GM18858 (cell line): ENCODE data around the gene PELI2.

ENCODE experiments used
- ATAC-seq: cut with Tn5 transposase; IDR thresholded peaks from one replicate; pipeline ENCODE4 v1.9.1; 2021; ENCODE audit not compliant: unreplicated experiment

PELI2 gene

GRCh38 chr14:56199095-56199981 is 81.1 kb downstream of the PELI2 start:
- no peak for ATAC-seq

DNA sequence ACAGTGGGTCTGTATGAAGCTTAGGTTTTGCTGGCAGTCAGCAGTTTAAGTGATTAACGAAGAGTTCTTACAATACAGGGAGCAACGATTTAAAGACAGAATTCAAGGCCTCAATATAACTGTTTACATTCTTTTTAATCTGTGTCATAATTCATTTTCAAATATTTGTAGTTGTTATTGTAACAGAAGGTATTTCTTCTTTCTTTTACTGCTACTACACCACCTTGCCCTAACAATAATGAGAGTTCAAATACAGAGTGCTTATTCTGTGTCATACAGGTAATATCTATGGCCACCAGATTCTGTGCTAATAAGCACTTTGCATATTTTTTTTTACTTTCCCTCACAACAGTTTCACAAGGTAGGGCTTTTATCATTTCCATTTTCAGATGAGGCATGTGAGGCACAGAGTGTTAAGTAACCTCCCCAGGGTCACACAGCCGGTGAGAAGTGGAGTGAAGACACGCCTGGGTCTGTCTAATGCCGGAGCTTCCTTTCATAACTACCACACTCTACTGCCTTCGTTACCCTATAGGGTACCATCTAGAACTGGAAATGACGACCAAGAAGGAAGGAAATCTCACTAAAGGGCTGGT is 81.9 kb downstream of the PELI2 start:
- ATAC-seq, result peak; percentile 52

DNA sequence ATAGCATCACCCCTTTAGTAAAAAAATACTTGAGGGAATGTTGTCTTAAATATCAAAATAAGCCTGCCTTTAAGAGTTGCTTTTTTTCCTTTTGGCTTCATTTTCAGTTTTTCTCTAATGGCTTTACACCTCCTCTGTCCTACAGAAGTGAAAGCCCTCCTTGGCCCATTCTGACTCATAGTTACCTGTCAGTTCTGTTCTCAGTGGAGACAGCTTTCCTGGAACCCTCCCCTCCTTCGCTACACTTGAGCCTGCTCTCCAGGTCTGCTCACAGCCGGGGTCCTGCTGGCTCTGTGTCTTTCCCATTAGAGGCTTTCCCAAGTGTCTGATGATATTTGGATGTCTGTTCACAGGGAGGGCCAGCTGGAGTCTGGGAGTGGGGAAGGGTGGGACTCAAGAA is 84.0 kb downstream of the PELI2 start:
- ATAC-seq, result peak; percentile 54

DNA sequence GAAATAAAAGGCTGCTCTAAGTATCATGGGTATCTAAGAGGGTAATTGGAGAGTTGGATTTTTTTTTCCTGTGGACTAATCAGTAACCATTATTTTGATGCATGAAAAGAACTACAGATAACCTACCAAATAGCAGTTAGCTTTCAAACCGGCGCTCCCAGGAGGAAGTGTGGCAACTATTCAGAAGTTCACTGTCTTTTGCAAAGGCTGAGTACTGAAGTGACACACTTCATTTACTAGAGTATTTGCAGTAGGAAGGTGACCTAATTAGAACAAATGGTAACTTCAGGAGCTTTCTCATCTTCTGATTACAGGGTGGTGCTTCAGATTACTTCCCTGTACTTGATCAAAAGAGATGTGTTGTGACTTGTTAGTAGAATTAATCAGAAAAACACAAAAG is 87.7 kb downstream of the PELI2 start:
- no peak for ATAC-seq

GRCh38 chr14:56206596-56206995 is 88.4 kb downstream of the PELI2 start:
- no peak for ATAC-seq

GRCh38 chr14:56207626-56208292 is 89.5 kb downstream of the PELI2 start:
- ATAC-seq, result no peak

- ATAC-seq, result no peak
These were observed 90.3 kb downstream of the PELI2 start for GRCh38 chr14:56208520-56208919.

DNA sequence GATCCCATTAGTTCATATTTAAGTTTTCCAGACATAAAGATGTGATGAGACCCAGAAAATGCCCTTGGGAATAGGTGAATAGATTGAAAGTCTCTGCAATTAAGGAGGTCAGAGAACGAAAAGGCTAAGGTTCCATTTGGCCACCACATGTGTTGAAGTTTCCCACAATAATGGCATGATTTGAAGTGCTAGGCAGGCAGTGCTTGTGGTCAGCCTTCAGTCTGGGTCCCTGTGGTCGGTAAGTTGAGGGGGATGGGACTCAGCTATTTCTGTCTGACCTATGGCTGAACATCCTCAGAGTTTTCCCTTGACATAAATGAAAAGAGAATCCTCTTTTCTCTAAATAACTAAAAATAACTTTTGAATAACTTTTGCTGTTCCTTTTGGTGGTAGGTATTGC is 92.4 kb downstream of the PELI2 start:
- no peak for ATAC-seq

- ATAC-seq, result no peak
These were observed 92.9 kb downstream of the PELI2 start for GRCh38 chr14:56211084-56211483.

GRCh38 chr14:56211844-56212243 is 93.6 kb downstream of the PELI2 start:
- no peak for ATAC-seq

DNA sequence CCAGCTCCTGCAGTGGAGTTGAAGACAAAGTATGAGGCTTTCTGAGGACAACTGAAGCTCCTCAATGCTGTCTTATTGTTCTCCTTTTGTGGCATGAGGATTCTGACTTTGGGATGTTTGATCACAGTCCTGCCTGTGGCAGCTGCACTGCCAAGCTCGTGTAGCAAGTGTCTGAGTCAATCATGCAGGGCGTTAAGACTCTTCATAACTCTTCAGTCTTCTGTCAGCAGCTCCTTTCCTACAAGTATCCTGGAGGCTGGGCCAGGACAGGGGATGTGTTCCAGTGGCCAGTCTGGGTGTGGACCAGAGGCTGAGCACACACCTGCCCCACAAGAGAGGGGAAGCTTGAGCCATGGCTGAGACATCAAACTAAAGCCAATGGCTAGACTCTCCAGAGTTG is 94.3 kb downstream of the PELI2 start:
- no peak for ATAC-seq

GRCh38 chr14:56213306-56213705 is 95.1 kb downstream of the PELI2 start:
- no peak for ATAC-seq

DNA sequence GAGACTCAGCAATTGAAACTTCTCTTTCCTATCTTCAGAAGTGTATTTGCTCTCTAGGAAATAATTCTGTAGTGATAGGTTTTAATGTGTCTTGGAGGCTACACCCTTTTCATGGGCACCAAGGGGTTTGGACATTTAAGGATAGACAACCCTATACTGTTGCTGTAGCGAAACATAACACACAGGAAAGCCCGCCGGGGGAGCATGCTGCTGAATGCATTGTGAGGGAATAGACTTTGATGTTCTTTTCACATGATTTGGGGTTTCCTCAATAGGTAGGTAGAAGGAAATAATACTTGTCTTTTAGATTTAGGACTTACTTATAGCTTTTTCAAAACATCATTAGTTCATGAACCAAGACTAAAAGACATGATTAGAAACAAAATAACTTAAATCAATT is 97.0 kb downstream of the PELI2 start:
- no peak for ATAC-seq

DNA sequence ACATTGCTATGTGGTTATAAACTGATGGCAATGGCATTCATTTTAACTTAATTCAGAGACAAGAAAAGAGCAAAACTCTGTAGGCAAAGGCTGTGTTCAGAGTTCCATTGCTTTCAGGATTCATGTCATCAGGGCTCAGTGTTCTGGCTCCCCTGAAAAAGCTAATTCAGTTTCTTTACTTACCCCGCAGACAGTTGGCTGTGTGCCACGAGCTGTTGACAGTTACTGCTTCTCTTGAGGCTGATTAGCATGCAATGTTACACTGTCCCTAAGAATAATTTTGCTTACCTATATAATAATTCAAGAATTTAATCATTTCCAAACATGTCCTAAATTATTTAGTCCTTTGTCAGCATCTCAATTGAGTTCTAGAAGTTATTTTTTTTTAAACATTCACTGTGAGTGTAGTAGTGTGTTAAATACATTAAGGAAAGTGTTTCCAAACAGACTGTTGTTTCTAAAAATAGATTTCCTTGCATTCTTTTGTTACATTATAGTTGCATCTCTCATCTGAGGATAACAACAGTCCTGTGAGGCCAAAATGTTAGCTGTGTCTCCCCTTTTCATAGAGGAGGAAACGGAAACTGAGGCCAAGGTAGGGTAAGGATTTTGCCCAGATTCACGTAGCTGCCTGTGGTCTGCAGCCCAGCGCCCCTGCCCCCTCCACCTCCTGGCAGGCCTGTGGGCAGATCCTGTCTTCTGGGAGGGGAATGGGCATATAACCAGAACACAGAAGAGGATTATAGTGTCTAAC is 98.6 kb downstream of the PELI2 start:
- ATAC-seq, result no peak

GRCh38 chr14:56217380-56218045 is 99.3 kb downstream of the PELI2 start:
- no peak for ATAC-seq

DNA sequence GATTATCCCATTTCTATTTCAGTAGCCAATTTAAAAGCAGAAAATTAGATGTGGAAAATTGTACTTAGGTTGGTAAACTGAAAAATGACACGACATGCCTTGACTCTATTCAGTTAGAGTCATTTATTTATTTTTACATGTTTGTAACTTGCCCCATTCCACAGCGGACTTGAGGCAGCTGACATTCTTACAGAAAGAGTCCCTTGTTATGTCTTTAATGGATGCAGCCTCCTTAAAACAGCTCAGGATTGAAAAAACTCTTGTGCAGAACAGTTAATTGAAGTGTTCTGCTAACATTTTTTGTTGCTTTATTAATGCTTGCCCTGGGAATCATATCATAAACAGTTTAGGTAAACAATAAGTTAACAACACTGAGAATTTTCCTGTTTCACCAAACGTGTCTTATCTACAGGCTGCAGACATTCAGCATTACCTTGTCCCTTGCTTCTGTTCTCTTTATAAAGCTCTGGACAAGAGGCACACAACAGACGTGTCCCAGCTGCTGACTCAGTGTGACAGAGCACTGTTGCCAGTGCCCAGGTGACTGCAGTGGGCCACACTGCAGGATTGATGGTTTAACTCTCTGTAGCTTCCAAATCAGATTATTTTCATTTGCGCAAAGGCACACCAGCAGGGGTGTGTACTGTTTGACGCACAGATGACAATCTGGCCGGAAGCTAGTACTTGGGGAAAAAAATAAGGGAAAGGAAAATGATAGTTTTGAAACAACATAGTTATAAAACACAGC is 101.6 kb downstream of the PELI2 start:
- no peak for ATAC-seq

DNA sequence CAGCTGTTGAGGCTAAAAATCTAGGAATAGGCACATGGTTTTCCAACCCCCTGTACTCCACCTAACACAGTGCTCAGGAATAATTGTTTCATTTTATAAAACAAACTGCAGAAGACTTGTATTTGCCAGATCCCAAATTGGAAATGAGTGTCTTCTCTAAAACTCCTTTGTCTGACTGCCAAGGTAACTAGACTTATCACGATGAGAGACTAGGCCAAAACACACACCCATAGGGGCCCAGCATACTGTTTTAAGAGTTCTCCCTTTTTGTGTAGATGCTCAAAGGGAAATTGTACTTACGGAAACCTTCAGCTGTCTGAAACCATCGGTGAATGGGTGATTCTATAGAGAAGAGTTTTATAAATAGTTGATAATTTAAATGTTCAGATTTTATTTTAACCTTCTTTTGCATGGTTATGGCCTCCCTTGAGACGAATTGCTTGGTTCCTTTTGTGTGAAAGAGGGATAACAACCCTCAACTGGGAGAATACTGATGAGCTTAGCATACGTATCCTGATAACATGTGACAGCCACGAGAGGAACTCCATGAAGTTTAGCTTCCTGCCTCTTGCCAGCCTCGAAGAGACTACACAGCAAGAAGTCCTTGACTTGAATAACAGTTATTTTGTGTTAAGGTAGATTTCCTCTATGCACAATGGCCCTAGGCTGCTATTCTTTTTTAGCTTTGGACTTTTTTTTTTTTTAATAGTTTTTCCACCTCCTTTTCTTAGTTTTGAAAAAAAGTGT is 103.3 kb downstream of the PELI2 start:
- ATAC-seq, result no peak

DNA sequence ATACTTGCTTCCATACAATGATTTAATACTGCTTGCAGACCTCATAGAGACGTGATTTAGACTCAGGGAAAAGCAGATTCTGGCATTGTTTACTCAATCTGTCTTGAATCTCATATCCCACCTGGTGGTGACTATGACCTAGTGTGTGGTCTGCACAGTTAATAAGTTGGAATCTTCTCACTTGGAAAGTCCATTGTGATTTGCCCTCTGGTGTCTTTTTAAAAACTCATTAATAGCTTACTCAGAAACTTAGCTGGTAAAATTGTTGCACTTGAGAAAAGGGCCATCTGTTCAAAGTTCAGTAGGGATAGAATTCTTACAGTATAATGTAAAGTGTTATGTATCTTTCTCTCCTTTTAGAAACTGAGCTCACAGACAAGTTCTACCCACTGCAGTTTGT is 106.0 kb downstream of the PELI2 start:
- ATAC-seq, result no peak
